Fibroblast of skin of left biceps (primary cell): ENCODE measurements around the gene UBLCP1.
"Not testable (repeated sequence)": the region's sequence is repeated elsewhere in the genome, so short reads cannot be mapped to it uniquely, and the experiment has no call there.

Experiments used
- DNase-seq, 2 experiments: peaks; one replicate each; pipeline ENCODE4 v3.0.0-alpha.2; 2013; ENCODE audit warnings: low read depth in 2 of 2

The UBLCP1 gene

GRCh38 chr5:159252195-159252594, 10.9 kb upstream of the UBLCP1 start:
- no peak for DNase-seq

GRCh38 chr5:159257007-159257406, 6.1 kb upstream of the UBLCP1 start:
- no peak for DNase-seq

GRCh38 chr5:159257629-159258283, 5.3 kb upstream of the UBLCP1 start:
- no peak for DNase-seq

- DNase-seq = no peak
Measured at GRCh38 chr5:159258361-159258760, 4.7 kb upstream of the UBLCP1 start.

- not testable (repeated sequence) for DNase-seq
Measured at GRCh38 chr5:159260212-159260611, 2.9 kb upstream of the UBLCP1 start.

GRCh38 chr5:159262472-159262858, 625 bp upstream of the UBLCP1 start:
- DNase-seq = no peak

GRCh38 chr5:159263569-159263905, 447 bp downstream of the UBLCP1 start:
- DNase-seq = no peak

GRCh38 chr5:159266764-159267163, 3.7 kb downstream of the UBLCP1 start:
- not testable (repeated sequence) for DNase-seq

- no peak for DNase-seq
Measured at GRCh38 chr5:159269723-159270122, 6.6 kb downstream of the UBLCP1 start.

GRCh38 chr5:159273923-159274322, 10.8 kb downstream of the UBLCP1 start:
- no peak for DNase-seq

GRCh38 chr5:159274676-159275075, 11.6 kb downstream of the UBLCP1 start:
- no peak for DNase-seq

- peak in 1 of 2 experiments; percentile 19 for DNase-seq
Measured at GRCh38 chr5:159286420-159287035, 23.4 kb downstream of the UBLCP1 start.

GRCh38 chr5:159290741-159291140, 27.7 kb downstream of the UBLCP1 start:
- DNase-seq = peak; percentile 3 to 17

GRCh38 chr5:159294921-159295320, 31.8 kb downstream of the UBLCP1 start:
- no peak for DNase-seq

GRCh38 chr5:159297300-159297699, 34.2 kb downstream of the UBLCP1 start:
- DNase-seq = not testable (repeated sequence)

- DNase-seq = no peak
Measured at GRCh38 chr5:159301466-159301865, 38.4 kb downstream of the UBLCP1 start.

GRCh38 chr5:159301929-159302860, 39.1 kb downstream of the UBLCP1 start:
- not testable (repeated sequence) for DNase-seq

GRCh38 chr5:159303286-159303685, 40.2 kb downstream of the UBLCP1 start:
- DNase-seq = no peak

GRCh38 chr5:159304961-159305595, 42.0 kb downstream of the UBLCP1 start:
- DNase-seq = no peak

- DNase-seq = no peak
Measured at GRCh38 chr5:159309689-159310433, 46.8 kb downstream of the UBLCP1 start.

- DNase-seq = no peak
Measured at GRCh38 chr5:159310511-159310910, 47.4 kb downstream of the UBLCP1 start.
